OCI-LY3 (cell line): Measurements from ENCODE around the gene SENP1.

Experiments
- H2AFZ ChIP-seq: fragments of 200-600, 300-600 bp; shearing (Covaris generic); 2 replicates; pipeline ENCODE4 v1.6.0; 2014; ENCODE audit warnings: antibody characterized with exemption, low read depth, low read length
- H3K27ac ChIP-seq: fragments of 200-600, 300-600 bp; sonication (generic); 2 replicates; pipeline ENCODE4 v1.5.1; 2014; ENCODE audit warnings: mild to moderate bottlenecking, low read length, moderate library complexity, mixed read lengths
- H3K27me3 ChIP-seq: fragments of 200-600, 300-600 bp; sonication (generic); 2 replicates; pipeline ENCODE4 v1.6.1; 2014; ENCODE audit warnings: low read depth, low read length, mixed read lengths
- H3K36me3 ChIP-seq: fragments of 200-600, 300-600 bp; sonication (generic); replicated peaks from 2 replicates; pipeline ENCODE3; 2014; ENCODE audit warnings: low read depth, low read length, mixed read lengths
- H3K4me1 ChIP-seq: fragments of 300-600, 200-600 bp; sonication (generic); 2 replicates; pipeline ENCODE4 v1.6.1; 2014; ENCODE audit warnings: low read length, mixed read lengths
- H3K4me2 ChIP-seq: fragments of 200-600, 300-600 bp; sonication (generic); 2 replicates; pipeline ENCODE4 v1.6.1; 2014; ENCODE audit warnings: low read length, mixed read lengths
- H3K4me3 ChIP-seq: fragments of 300-600, 200-600 bp; sonication (generic); 2 replicates; pipeline ENCODE4 v1.5.1; 2014; ENCODE audit warnings: antibody characterized with exemption, mild to moderate bottlenecking, low read length, moderate library complexity
- H3K79me2 ChIP-seq: fragments of 300-600, 200-600 bp; shearing (Covaris generic); 2 replicates; pipeline ENCODE4 v1.6.1; 2014; ENCODE audit warnings: mild to moderate bottlenecking, low read length, mixed read lengths
- H3K9ac ChIP-seq: fragments of 300-600, 200-600 bp; shearing (Covaris generic); 2 replicates; pipeline ENCODE4 v1.6.0; 2014; ENCODE audit warnings: mild to moderate bottlenecking, low read length, moderate library complexity
- H3K9me3 ChIP-seq: fragments of 200-600, 300-600 bp; shearing (Covaris generic); 2 replicates; pipeline ENCODE4 v1.6.1; 2014; ENCODE audit warnings: low read length, mixed read lengths; ENCODE audit not compliant: insufficient read depth
- H4K20me1 ChIP-seq: fragments of 200-600, 300-600 bp; sonication (generic); 2 replicates; pipeline ENCODE4 v1.6.1; 2016; ENCODE audit warnings: low read length, mixed read lengths; ENCODE audit not compliant: insufficient read depth
- CTCF ChIP-seq: fragments of 200-600, 300-600 bp; sonication (generic); IDR thresholded peaks from 2 replicates; pipeline ENCODE4 v1.5.1; 2014; ENCODE audit warnings: antibody characterized with exemption, low read length, low read depth
- EZH2phosphoT487 ChIP-seq: fragments of 200-600 bp; shearing (Covaris generic); IDR thresholded peaks from 2 replicates; pipeline ENCODE4 v1.6.1; 2018; ENCODE audit warnings: antibody characterized with exemption, mixed run types, low read depth

The SENP1 gene

DNA sequence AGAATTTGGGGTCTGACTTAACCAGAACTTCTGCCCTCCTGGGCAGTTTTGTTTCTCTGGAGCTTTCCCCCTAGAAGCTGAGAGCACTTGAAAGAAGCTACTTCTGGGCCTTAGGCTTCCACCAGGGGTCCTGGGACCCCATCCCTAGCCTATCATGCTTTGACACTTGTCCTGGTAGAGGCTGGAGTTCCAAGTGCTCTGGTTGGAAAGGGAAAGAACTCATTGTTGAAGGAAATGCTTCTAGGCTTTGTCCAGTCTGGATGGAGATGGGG is 100.2 kb downstream of the SENP1 start:
- TF ChIP-seq EZH2phosphoT487 = no peak
- no peak for TF ChIP-seq CTCF
- Histone ChIP-seq H3K4me1 (no peaks in the 10 kb centered on the region), H2AFZ (no peak overlapping the region), H4K20me1 (no peaks in the 10 kb centered on the region), H3K36me3 (no peaks in the 10 kb centered on the region), H3K9me3 (no peaks in the 10 kb centered on the region), H3K27me3 (peaks cover 15% of the 10 kb centered on the region), H3K27ac (no peak overlapping the region), H3K79me2 (no peaks in the 10 kb centered on the region), H3K9ac (no peak overlapping the region), H3K4me2 (no peak overlapping the region), H3K4me3 (no peak overlapping the region)

- Histone ChIP-seq H3K4me3 (no peak overlapping the region), H3K36me3 (no peaks in the 10 kb centered on the region), H4K20me1 (no peaks in the 10 kb centered on the region), H3K9me3 (no peaks in the 10 kb centered on the region), H3K9ac (no peak overlapping the region), H3K4me1 (no peaks in the 10 kb centered on the region), H3K79me2 (no peaks in the 10 kb centered on the region), H3K27ac (no peak overlapping the region), H3K4me2 (no peak overlapping the region), H2AFZ (no peak overlapping the region), H3K27me3 (peaks cover 18% of the 10 kb centered on the region)
- no peak for TF ChIP-seq CTCF
- TF ChIP-seq EZH2phosphoT487 = no peak
Measured at GRCh38 chr12:48005001-48005749, 100.7 kb downstream of the SENP1 start.

DNA sequence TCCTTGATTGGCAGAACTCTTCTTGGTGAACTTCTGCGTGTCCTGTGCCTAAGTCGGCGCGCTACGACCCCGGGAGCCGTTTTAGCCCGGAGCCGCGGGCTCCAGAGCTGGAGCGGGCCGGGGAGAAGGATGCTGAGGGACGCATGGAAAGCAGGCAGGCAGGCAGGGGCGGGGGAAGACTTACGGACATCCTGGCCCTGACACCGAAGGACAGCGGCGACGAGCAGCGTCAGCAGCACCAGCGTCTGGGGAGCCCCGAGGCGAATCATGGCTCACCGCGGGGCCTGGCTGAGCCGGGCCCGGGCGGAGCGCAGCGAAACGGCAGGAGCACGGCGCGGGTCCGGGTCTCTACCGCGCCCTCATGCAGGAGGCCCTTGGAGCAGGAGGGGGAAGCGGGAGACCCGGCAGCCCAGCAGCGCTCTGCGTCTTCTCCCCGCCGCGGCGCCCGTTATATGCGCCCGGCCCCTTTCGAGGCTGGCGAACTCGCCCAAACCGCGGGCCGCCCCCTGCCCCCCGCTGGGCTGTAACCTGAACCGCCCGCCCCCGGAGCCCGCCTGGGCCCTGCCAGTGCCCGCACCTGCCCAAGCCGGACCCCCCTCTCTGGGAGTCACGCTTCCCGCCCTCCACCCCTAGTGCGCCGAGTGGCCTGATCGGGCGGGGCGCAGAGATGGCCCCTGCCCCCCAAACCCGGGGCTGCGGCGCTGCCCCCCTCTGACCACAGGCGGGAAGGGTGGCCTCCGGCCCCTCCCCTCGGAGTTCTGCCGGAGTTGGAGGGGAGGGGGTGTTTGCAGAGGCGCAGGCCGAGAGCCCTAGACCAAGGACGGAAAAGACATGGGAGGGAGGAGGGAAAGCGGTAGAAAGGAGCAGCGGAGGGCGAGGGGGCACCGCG is 101.6 kb downstream of the SENP1 start, which contains the start of gene COL2A1:
COL2A1 (minus strand) TSS at position 424 of the 889 bp plus-strand sequence; CDS start at position 269, 155 bp downstream.
- Histone ChIP-seq H3K27me3 (peaks cover 26% of the 10 kb centered on the region), H3K4me3 (no peak within 1 kb of the TSS), H3K9me3 (no peaks in the 10 kb centered on the region), H2AFZ (no peak within 1 kb of the TSS), H3K4me2 (no peak within 1 kb of the TSS), H3K79me2 (no peaks in the 10 kb centered on the region), H3K4me1 (no peaks in the 10 kb centered on the region), H4K20me1 (no peaks in the 10 kb centered on the region), H3K27ac (no peak within 1 kb of the TSS), H3K36me3 (no peaks in the 10 kb centered on the region), H3K9ac (no peak within 1 kb of the TSS)
- no peak for TF ChIP-seq EZH2phosphoT487
- TF ChIP-seq CTCF = no peak
